GM12878 (cell line): ENCODE data around the gene GMDS.

Experiments used
- CREB1 ChIP-seq: IDR thresholded peaks from 2 replicates; pipeline ENCODE4 v1.6.1; 2012; ENCODE audit warnings: low read depth, mild to moderate bottlenecking, inconsistent platforms
- EZH2 ChIP-seq: IDR thresholded peaks from 2 replicates; pipeline ENCODE4 v1.6.1; 2012; ENCODE audit warnings: low read depth, mild to moderate bottlenecking, control low read depth, inconsistent platforms, low read length, borderline replicate concordance; ENCODE audit not compliant: control insufficient read depth
- POLR2A ChIP-seq: IDR thresholded peaks from 2 replicates; pipeline ENCODE4 v1.6.1; 2011; ENCODE audit warnings: low read depth, mild to moderate bottlenecking, low read length
- POLR2AphosphoS5 ChIP-seq: IDR thresholded peaks from 2 replicates; pipeline ENCODE4 v1.6.1; 2011; ENCODE audit warnings: mild to moderate bottlenecking, low read length, inconsistent platforms
- ZNF274 ChIP-seq: IDR thresholded peaks from one replicate; pipeline ENCODE4 v1.8.0; 2011; ENCODE audit not compliant: insufficient read length, insufficient read depth

GRCh38 chr6:2026133-2026532, 219.3 kb downstream of the GMDS start:
- TF ChIP-seq POLR2A = no peak
- no peak for TF ChIP-seq EZH2
- no peak for TF ChIP-seq ZNF274
- no peak for TF ChIP-seq POLR2AphosphoS5
- TF ChIP-seq CREB1 = no peak
